ENCODE data around the gene ZNF511. TPM values are rescaled to one million over a fixed set of nuclear protein-coding genes. Genes with fewer than 3 reads are reported as not detected.

Gene ZNF511
- total RNA-seq, 1 donor from 2014 or later, result 20.1 TPM

DNA sequence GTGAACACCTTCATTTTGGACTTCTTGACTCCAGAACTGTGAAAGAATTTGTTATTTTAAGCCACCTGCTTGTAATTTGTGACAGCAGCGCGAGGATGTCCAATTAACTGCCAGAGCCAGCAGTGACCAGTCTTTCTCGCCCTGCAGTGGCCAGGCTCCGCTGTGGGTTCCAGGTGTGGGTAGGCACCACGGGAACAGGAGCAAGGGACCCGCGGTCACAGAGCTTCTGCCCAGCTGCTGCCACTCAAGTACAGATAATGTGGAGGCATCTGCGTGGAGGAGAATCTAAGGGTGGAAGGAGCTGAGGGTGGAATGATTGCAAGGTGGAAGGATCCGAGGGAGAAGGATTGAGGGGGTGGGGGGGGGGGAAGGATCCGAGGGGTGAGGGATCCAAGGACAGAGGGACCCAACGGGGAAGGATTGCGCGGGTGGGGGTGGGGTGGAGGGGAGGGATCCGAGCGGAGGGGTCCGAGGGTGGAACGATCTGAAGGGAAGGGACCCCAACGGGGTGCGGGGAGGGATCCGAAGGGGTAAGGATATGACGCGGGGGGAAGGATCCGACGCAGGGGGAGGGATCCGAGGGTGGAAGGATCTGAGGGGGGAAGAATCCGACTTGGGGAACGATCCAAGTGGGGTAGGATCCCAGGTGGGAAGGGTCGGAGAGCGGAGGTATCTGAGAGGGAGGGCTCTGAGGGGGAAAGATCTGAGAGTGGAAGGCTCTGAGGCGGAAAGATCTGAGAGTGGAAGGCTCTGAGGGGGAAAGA, 24.4 kb downstream of the ZNF511 start:
- no peak for DNase-seq (ENCODE audit: extremely low read depth, low read depth, low spot score)

DNA sequence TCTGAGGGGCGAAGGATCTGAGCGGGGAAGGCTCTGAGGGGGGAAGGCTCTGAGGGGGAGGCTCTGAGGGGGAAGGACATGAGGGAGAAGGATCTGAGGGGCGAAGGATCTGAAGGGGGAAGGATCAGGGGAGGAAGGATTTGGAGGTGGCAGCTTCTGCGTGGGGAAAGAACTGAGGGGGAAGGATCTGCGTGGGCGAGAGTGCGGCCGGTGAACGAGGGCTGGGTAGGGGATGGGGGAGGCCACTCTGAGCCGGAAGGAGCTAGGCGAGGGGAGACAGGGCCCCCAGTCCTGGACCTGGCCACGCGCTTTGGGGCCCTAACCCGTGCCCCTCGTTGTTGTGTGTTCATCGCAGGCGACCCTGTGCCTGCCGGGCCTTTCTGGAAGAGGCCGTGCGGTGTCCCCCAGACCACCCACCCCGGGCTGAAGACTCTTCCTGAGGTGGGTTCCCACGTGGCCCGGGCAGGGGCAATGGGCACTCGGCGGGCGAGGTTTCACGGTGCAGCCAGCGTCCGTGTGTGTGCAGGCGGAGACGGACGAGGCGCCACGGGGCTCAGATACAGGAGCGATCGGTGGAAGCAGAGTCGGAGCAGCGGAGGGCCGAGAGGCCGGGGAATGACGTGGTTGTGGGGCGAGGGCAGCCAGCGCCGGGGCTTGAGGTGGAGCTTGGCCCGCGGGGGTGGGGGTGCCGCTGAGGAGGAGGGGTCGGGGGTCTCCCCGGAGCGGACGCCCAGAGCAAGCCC, 26.0 kb downstream of the ZNF511 start:
- DNase-seq (ENCODE audit: extremely low read depth, low read depth, low spot score), result no peak

GRCh38 chr10:133335246-133336117, 26.8 kb downstream of the ZNF511 start:
- no peak for DNase-seq (ENCODE audit: extremely low read depth, low read depth, low spot score)

DNA sequence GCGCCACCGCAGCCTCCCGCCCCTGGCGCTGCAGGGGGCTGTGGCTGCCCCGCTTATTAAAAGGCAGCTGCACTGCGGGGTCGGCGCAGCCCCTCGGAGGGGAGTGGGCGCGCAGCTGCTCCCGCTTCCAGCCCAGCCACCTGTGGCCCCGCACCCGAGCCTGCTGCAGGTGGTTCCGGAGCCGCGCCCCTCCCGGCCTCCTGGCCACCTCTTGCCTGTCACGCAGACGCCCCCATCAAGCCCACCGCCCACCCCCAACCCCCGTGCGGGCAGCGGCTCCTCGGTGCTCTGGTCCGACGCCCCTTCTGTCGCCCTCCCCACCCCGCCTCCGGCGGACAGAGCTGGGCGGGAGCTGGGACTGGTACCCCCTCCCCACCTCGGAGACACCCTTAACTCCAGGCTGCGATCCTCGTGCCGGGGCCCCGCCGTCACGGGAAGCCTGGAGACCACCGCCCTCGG, 27.4 kb downstream of the ZNF511 start:
- no peak for DNase-seq (ENCODE audit: extremely low read depth, low read depth, low spot score)

DNA sequence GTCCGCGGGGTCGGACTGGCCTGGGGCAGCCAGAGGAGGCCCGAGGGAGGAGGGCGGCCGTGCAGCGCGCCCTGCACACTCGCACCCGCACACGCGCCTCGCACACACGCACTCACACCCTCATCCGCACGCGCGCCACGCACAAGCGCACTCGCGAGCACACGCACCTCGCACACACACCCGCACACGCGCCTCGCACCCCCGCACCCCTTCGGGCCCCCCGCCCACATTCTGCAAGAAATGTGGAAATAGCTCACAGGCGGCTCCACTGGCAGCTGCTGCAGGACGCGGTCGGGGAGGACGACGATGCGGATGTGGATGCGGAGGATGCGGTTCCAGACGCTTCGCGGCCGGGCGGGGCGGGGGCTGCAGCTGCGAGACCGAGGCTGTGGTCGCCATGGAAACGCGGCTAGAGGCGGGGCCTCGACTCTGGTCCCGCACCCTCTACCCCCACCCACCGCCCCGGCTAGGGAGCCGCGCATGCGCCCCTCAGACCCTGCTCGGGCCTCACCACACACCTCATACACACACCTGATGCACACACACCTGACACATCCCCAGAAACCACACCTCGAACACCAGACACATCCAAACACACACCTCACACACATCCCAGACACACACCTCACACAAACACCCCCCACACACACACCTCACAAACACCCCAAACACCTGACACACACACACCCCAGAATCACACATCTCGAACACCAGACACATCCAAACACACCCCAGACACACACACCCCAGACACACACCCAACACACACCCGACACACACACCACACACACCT, 28.1 kb downstream of the ZNF511 start, which contains the start of gene CALY:
CALY (minus strand) TSS at position 320 of the 793 bp plus-strand sequence. CDS start 7,907 bp downstream, outside the sequence.
- DNase-seq (ENCODE audit: extremely low read depth, low read depth, low spot score), result no peak

- DNase-seq (ENCODE audit: extremely low read depth, low read depth, low spot score), result no peak
Measured at GRCh38 chr10:133337370-133337725, 28.6 kb downstream of the ZNF511 start.

GRCh38 chr10:133338080-133339071, 29.7 kb downstream of the ZNF511 start:
- no peak for DNase-seq (ENCODE audit: extremely low read depth, low read depth, low spot score)

GRCh38 chr10:133339708-133340380, 31.1 kb downstream of the ZNF511 start:
- DNase-seq (ENCODE audit: extremely low read depth, low read depth, low spot score), result no peak

GRCh38 chr10:133341983-133342382, 33.3 kb downstream of the ZNF511 start:
- DNase-seq (ENCODE audit: extremely low read depth, low read depth, low spot score), result no peak

DNA sequence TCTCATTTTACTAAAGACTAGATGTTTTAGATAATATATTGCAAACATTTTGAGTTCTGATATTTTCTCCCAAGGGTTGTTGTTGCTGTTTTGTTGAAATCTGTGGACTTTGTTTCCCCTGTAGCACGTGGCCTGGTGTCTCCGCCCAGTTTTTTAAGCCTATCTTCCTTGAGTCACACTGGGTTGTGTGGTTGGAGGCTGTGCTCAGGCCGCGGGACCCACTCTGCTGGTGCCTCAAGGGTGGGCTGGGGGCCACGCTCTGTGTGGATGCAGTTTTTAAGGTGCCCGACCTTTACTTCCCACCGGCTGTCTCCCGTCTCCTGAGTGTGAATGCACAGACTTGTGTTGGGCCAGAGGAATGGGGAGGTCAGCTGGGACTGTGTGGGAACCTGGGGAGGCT, 34.2 kb downstream of the ZNF511 start:
- no peak for DNase-seq (ENCODE audit: extremely low read depth, low read depth, low spot score)

DNA sequence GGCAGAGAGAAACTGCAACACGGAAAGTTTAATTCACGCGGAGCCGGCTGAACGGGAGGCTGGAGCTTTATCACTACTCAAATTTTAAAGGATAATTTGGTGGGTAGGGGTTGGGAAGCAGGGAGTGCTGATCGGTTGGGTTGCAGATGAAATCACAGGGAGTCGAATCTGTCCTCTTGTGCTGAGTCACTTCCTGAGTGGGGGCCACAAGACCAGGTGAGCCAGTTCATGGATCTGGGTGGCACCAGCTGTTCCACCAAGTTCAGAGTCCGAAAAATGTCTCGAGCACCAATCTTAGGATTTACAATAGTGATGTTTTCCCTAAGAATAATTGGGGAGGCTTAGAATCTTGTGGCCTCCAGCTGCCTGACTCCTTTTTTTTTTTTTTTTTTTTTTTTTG, 34.8 kb downstream of the ZNF511 start:
- no peak for DNase-seq (ENCODE audit: extremely low read depth, low read depth, low spot score)

- no peak for DNase-seq (ENCODE audit: extremely low read depth, low read depth, low spot score)
Measured at GRCh38 chr10:133344236-133344635, 35.5 kb downstream of the ZNF511 start.

GRCh38 chr10:133346413-133346812, 37.7 kb downstream of the ZNF511 start:
- no peak for DNase-seq (ENCODE audit: extremely low read depth, low read depth, low spot score)

GRCh38 chr10:133347710-133348517, 39.2 kb downstream of the ZNF511 start:
- no peak for DNase-seq (ENCODE audit: extremely low read depth, low read depth, low spot score)

- no peak for DNase-seq (ENCODE audit: extremely low read depth, low read depth, low spot score)
Measured at GRCh38 chr10:133349160-133349568, 40.5 kb downstream of the ZNF511 start.

DNA sequence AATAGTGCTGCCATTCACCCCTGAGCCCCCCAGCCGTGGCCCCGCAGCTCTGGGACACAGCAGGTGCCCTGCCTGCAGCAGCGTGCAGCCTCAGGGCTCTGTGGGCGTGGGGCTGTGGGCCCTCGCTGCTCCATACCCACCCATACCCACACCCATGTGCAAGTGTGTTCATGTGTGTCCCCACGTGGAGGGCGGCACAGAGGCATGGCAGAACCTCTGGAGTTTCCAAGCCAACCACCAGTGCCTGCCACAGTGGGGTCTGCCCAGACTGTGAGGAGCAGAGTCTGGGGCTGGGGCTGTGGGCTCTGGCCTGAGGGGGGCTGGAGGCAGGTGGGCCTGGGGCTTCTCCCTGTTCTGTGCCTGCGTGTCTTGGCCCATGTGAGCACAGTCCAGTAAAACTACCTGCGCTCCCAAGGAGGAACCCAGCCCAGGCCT, 40.9 kb downstream of the ZNF511 start:
- DNase-seq (ENCODE audit: extremely low read depth, low read depth, low spot score), result no peak

DNA sequence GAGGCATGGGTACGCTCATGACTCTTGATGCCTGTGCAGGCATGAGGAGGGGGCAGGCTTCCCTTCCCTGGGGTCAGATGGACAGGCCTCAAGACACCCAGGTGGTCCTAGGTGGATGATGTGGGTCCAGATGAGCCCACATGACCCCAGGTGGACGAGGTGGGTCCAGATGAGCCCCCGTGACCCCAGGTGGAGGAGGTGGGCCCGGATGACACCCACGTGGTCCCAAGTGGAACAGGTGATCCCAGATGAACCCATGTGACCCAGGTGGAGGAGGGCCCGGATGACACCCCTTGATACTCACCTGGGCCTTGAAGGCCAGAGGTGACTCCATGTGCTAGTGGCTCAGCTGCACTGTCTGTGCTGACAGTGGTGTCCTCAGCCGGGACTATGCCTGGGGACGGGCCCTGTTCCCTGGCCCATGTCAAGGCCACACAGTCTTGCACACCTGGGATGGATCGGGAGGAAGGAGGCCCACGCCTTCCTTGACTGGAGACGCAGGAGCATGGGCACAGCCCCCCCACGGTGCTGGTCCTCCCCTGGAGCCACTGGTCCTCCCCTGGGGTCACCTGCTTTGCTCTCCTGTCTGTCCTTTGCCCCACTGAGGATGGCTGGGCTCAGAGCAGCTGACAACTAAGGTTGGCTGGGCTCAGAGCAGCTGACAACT, 41.7 kb downstream of the ZNF511 start:
- no peak for DNase-seq (ENCODE audit: extremely low read depth, low read depth, low spot score)

Data from glomerular endothelial cell (primary cell).